H9 (cell line): ENCODE data around the gene PAK2. TPM values are rescaled to one million over a fixed set of nuclear protein-coding genes. Genes with fewer than 3 reads are reported as not detected.

Experiments
- DNase-seq: peaks from one replicate; pipeline ENCODE4 v3.0.0-alpha.2; 2017
- H2AFZ ChIP-seq: one replicate; pipeline ENCODE4 v1.6.1; 2013; ENCODE audit warnings: mild to moderate bottlenecking, low read length, control low read depth, moderate library complexity
- H2AK5ac ChIP-seq: 2 replicates; pipeline ENCODE4 v1.6.1; 2013; ENCODE audit warnings: low read length, control low read depth, mixed read lengths; ENCODE audit not compliant: insufficient read length
- H2BK120ac ChIP-seq: one replicate; pipeline ENCODE4 v1.6.1; 2013; ENCODE audit warnings: low read depth, mild to moderate bottlenecking, low read length, control low read depth, inconsistent platforms; ENCODE audit not compliant: poor library complexity, severe bottlenecking
- H2BK12ac ChIP-seq: 2 replicates; pipeline ENCODE4 v1.6.1; 2013; ENCODE audit warnings: low read length, control low read depth, mixed read lengths, low read depth; ENCODE audit not compliant: insufficient read length
- H2BK15ac ChIP-seq: 2 replicates; pipeline ENCODE4 v1.6.1; 2013; ENCODE audit warnings: low read depth, low read length, control low read depth
- H2BK20ac ChIP-seq: one replicate; pipeline ENCODE4 v1.6.1; 2013; ENCODE audit warnings: low read depth, mild to moderate bottlenecking, low read length, control low read depth, inconsistent platforms; ENCODE audit not compliant: poor library complexity, severe bottlenecking
- H2BK5ac ChIP-seq: 2 replicates; pipeline ENCODE4 v1.6.1; 2013; ENCODE audit warnings: low read length, control low read depth, mixed read lengths; ENCODE audit not compliant: insufficient read length
- H3K14ac ChIP-seq: 2 replicates; pipeline ENCODE4 v1.6.1; 2013; ENCODE audit warnings: low read length, control low read depth; ENCODE audit not compliant: insufficient read depth
- H3K18ac ChIP-seq: 2 replicates; pipeline ENCODE4 v1.6.1; 2013; ENCODE audit warnings: low read depth, mild to moderate bottlenecking, mixed read lengths, low read length, control low read depth; ENCODE audit not compliant: insufficient read length
- H3K23ac ChIP-seq: 2 replicates; pipeline ENCODE4 v1.6.1; 2013; ENCODE audit warnings: low read length, control low read depth, mixed read lengths, low read depth; ENCODE audit not compliant: insufficient read length
- H3K23me2 ChIP-seq: 2 replicates; pipeline ENCODE4 v1.6.1; 2013; ENCODE audit warnings: low read depth, mild to moderate bottlenecking, mixed read lengths, low read length, control low read depth; ENCODE audit not compliant: insufficient read length, poor library complexity, severe bottlenecking
- H3K27ac ChIP-seq: 2 replicates; pipeline ENCODE4 v1.5.1; 2013; ENCODE audit warnings: low read length, control low read depth, mixed read lengths, low read depth; ENCODE audit not compliant: insufficient read length
- H3K27me3 ChIP-seq: 2 replicates; pipeline ENCODE4 v1.6.1; 2013; ENCODE audit warnings: low read length, control low read depth, inconsistent platforms; ENCODE audit not compliant: insufficient read depth
- H3K4ac ChIP-seq: 2 replicates; pipeline ENCODE4 v1.6.1; 2013; ENCODE audit warnings: low read depth, mild to moderate bottlenecking, control low read depth, inconsistent platforms, low read length, moderate library complexity
- H3K4me1 ChIP-seq: 2 replicates; pipeline ENCODE4 v1.6.1; 2013; ENCODE audit warnings: low read length, control low read depth, inconsistent platforms; ENCODE audit not compliant: insufficient read depth
- H3K4me2 ChIP-seq: 2 replicates; pipeline ENCODE4 v1.6.1; 2013; ENCODE audit warnings: low read length, control low read depth, mixed read lengths; ENCODE audit not compliant: insufficient read length, insufficient read depth
- H3K56ac ChIP-seq: 2 replicates; pipeline ENCODE4 v1.6.1; 2013; ENCODE audit warnings: low read depth, mild to moderate bottlenecking, mixed read lengths, low read length, control low read depth; ENCODE audit not compliant: insufficient read length
- H3K79me1 ChIP-seq: 2 replicates; pipeline ENCODE4 v1.6.1; 2013; ENCODE audit warnings: low read depth, mild to moderate bottlenecking, moderate library complexity, low read length, control low read depth, inconsistent platforms; ENCODE audit not compliant: insufficient read depth, poor library complexity, severe bottlenecking
- H3K79me2 ChIP-seq: 2 replicates; pipeline ENCODE4 v1.6.1; 2013; ENCODE audit warnings: low read length, control low read depth, inconsistent platforms; ENCODE audit not compliant: insufficient read depth
- H3K9ac ChIP-seq: 2 replicates; pipeline ENCODE4 v1.6.1; 2013; ENCODE audit warnings: low read length, control low read depth, mixed read lengths; ENCODE audit not compliant: insufficient read length; ENCODE audit errors: extremely low read depth
- H3K9me3 ChIP-seq: one replicate; pipeline ENCODE4 v1.6.1; 2013; ENCODE audit warnings: low read depth, low read length, inconsistent platforms; ENCODE audit not compliant: control insufficient read depth
- H3T11ph ChIP-seq: one replicate; pipeline ENCODE4 v1.6.1; 2013; ENCODE audit warnings: mild to moderate bottlenecking, low read length, control low read depth, inconsistent platforms
- H4K20me1 ChIP-seq: one replicate; pipeline ENCODE4 v1.6.1; 2013; ENCODE audit not compliant: control insufficient read depth, insufficient read length, insufficient read depth
- H4K5ac ChIP-seq: 2 replicates; pipeline ENCODE4 v1.6.1; 2013; ENCODE audit warnings: low read depth, mild to moderate bottlenecking, mixed read lengths, low read length, control low read depth; ENCODE audit not compliant: insufficient read length
- H4K8ac ChIP-seq: replicated peaks from 2 replicates; pipeline ENCODE4 v1.6.1; 2013; ENCODE audit warnings: low read length, control low read depth, mixed read lengths, low read depth; ENCODE audit not compliant: insufficient read length
- H4K91ac ChIP-seq: 2 replicates; pipeline ENCODE4 v1.6.1; 2013; ENCODE audit warnings: low read depth, mild to moderate bottlenecking, moderate library complexity, mixed read lengths, low read length, control low read depth; ENCODE audit not compliant: insufficient read length
- H3K27ac Mint-ChIP-seq, 3 experiments: 2 replicates in 2 of 3; 3 replicates in 1 of 3; pipeline ENCODE4 v1.8.0; 2020 to 2021; ENCODE audit warnings: mixed read lengths in 3 of 3, mild to moderate bottlenecking in 1 of 3, moderate library complexity in 1 of 3
- H3K27me3 Mint-ChIP-seq: 2 replicates; pipeline ENCODE4 v1.8.0; 2021; ENCODE audit warnings: low read depth, mild to moderate bottlenecking, moderate library complexity, mixed read lengths
- H3K36me3 Mint-ChIP-seq, 3 experiments: 2 replicates in 2 of 3; 3 replicates in 1 of 3; pipeline ENCODE4 v1.8.0; 2020 to 2021; ENCODE audit warnings: low read depth in 3 of 3, mixed read lengths in 3 of 3; ENCODE audit not compliant: insufficient read depth in 1 of 3
- H3K4me1 Mint-ChIP-seq, 2 experiments: 2 replicates each; pipeline ENCODE4 v1.8.0; 2020; ENCODE audit warnings: mixed read lengths in 2 of 2
- H3K4me3 Mint-ChIP-seq, 2 experiments: 2 replicates in 1 of 2; 3 replicates in 1 of 2; pipeline ENCODE4 v1.8.0; 2020 to 2021; ENCODE audit warnings: mild to moderate bottlenecking in 2 of 2, mixed read lengths in 2 of 2, moderate library complexity in 1 of 2
- H3K9me3 Mint-ChIP-seq, 2 experiments: 2 replicates in 1 of 2; 3 replicates in 1 of 2; pipeline ENCODE4 v1.8.0; 2020; ENCODE audit warnings: mild to moderate bottlenecking in 2 of 2, mixed read lengths in 2 of 2, moderate library complexity in 1 of 2
- WGBS: extraction: QIAGEN DNeasy Blood & Tissue Kit; methylation state at CpG from one replicate; pipeline ENCODE4 v1.1.7; 2013; ENCODE audit warnings: missing lambda C conversion rate, low lambda C conversion rate, mixed read lengths; ENCODE audit not compliant: insufficient read length; ENCODE audit errors: extremely low coverage; 5-methylcytosine and 5-hydroxymethylcytosine counted together
- total RNA-seq: library from RNA; stranded (reverse); gene quantifications from 2 replicates; pipeline ENCODE4 v1.2.1, GENCODE V29; 2021
- TF ChIP-seq, protein P1 (sequence below): fragments of 200-600 bp; sonication (generic); conservative IDR thresholded peaks from 3 replicates; pipeline ENCODE4 v1.8.0; 2021; ENCODE audit warnings: antibody characterized with exemption, mild to moderate bottlenecking

PAK2 gene
- total RNA-seq, 1 experiment from 2014 or later, result 65.7 TPM

DNA sequence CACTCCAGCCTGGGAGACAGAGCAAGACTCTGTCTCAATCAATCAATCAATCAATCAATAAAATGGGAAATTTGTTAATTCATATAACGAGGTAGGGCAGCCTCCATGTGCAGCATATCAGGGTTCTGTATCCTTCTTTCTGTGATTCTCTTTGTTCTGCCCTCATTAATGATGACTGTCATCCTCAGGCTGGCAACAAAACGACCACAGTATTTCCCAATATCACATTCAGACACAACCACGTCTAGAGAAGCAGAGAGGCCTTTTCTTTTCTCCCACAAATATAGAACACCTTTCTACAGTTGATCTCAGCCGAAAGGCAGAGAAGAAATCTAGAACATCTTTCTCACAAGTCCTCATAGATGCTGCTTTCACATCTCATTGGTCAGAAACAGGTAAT lies 38.9 kb upstream of the PAK2 start:
- no peak overlapping the region for H3K27ac Mint-ChIP-seq
- no peaks in the 10 kb centered on the region for H3K9me3 ChIP-seq
- no peak overlapping the region for H2BK120ac ChIP-seq
- H3T11ph ChIP-seq, result no peak overlapping the region
- H3K4me2 ChIP-seq, result no peak overlapping the region
- H3K18ac ChIP-seq, result no peak overlapping the region
- WGBS, result no CpG with 5 or more reads among the region's 4 CpGs
- no peaks in the 10 kb centered on the region for H3K79me1 ChIP-seq
- H3K27me3 Mint-ChIP-seq, result no peaks in the 10 kb centered on the region
- H3K4ac ChIP-seq, result no peak overlapping the region
- no peak overlapping the region for H2AFZ ChIP-seq
- H3K4me1 ChIP-seq, result no peaks in the 10 kb centered on the region
- H2BK20ac ChIP-seq, result no peak overlapping the region
- H4K20me1 ChIP-seq, result no peaks in the 10 kb centered on the region
- no peak overlapping the region for H4K91ac ChIP-seq
- no peak overlapping the region for H4K8ac ChIP-seq
- no peak overlapping the region for H2AK5ac ChIP-seq
- no peak overlapping the region for H4K5ac ChIP-seq
- H3K9ac ChIP-seq, result no peak overlapping the region
- DNase-seq, result no peak
- H2BK15ac ChIP-seq, result no peak overlapping the region
- no peak overlapping the region for H2BK5ac ChIP-seq
- TF ChIP-seq, protein P1, sequence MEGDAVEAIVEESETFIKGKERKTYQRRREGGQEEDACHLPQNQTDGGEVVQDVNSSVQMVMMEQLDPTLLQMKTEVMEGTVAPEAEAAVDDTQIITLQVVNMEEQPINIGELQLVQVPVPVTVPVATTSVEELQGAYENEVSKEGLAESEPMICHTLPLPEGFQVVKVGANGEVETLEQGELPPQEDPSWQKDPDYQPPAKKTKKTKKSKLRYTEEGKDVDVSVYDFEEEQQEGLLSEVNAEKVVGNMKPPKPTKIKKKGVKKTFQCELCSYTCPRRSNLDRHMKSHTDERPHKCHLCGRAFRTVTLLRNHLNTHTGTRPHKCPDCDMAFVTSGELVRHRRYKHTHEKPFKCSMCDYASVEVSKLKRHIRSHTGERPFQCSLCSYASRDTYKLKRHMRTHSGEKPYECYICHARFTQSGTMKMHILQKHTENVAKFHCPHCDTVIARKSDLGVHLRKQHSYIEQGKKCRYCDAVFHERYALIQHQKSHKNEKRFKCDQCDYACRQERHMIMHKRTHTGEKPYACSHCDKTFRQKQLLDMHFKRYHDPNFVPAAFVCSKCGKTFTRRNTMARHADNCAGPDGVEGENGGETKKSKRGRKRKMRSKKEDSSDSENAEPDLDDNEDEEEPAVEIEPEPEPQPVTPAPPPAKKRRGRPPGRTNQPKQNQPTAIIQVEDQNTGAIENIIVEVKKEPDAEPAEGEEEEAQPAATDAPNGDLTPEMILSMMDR, result no peak
- H3K4me3 Mint-ChIP-seq, result no peak overlapping the region
- no peaks in the 10 kb centered on the region for H3K23me2 ChIP-seq
- H2BK12ac ChIP-seq, result no peak overlapping the region
- H3K79me2 ChIP-seq, result no peaks in the 10 kb centered on the region
- H3K27ac ChIP-seq, result no peak overlapping the region
- no peaks in the 10 kb centered on the region for H3K27me3 ChIP-seq
- no peaks in the 10 kb centered on the region for H3K4me1 Mint-ChIP-seq
- no peaks in the 10 kb centered on the region for H3K9me3 Mint-ChIP-seq
- H3K56ac ChIP-seq, result no peak overlapping the region
- H3K23ac ChIP-seq, result no peak overlapping the region
- H3K14ac ChIP-seq, result no peak overlapping the region
- H3K36me3 Mint-ChIP-seq, result no peaks in the 10 kb centered on the region
